Cardiac muscle cell (in vitro differentiated cells and primary cell): Measurements from ENCODE around the gene TMSB15C. TPM values are rescaled to one million over a fixed set of nuclear protein-coding genes. Genes with fewer than 3 reads are reported as not detected.

Experiments
- DNase-seq, 2 donors: peaks; one replicate each; pipeline versions ENCODE4 v3.0.0 to v3.0.0-alpha.2; 2010 to 2017; ENCODE audit warnings: low read depth in 1 of 2, low spot score in 1 of 2
- H3K27ac ChIP-seq: fragments of 200-600 bp; sonication (generic); 2 replicates; pipeline ENCODE4 v1.5.1; 2016
- H3K27me3 ChIP-seq: fragments of 200-600 bp; sonication (generic); 2 replicates; pipeline ENCODE4 v1.6.0; 2016; ENCODE audit warnings: control low read depth
- H3K36me3 ChIP-seq: fragments of 200-600 bp; sonication (generic); 2 replicates; pipeline ENCODE4 v1.5.1; 2016; ENCODE audit warnings: control low read depth
- H3K4me1 ChIP-seq: fragments of 200-600 bp; sonication (generic); 2 replicates; pipeline ENCODE4 v1.8.1; 2017; ENCODE audit warnings: low read depth, mild to moderate bottlenecking, mixed run types
- H3K4me3 ChIP-seq: fragments of 200-600 bp; sonication (generic); 2 replicates; pipeline ENCODE4 v1.5.1; 2016; ENCODE audit warnings: mild to moderate bottlenecking
- H3K9me3 ChIP-seq: fragments of 200-600 bp; sonication (generic); 2 replicates; pipeline ENCODE4 v1.5.1; 2017; ENCODE audit warnings: low read depth, mild to moderate bottlenecking, control low read depth
- polyA plus RNA-seq: library from polyadenylated mRNA; unstranded; fragments of >200 nt; fragmentation: Nextera tagmentation; extraction: Ambion mirVana; gene quantifications from 2 replicates; pipeline ENCODE4 v1.2.1, GENCODE V29; 2016
- total RNA-seq: library from RNA; depleted of rRNA; stranded (reverse); fragments of >200 nt; gene quantifications from 2 replicates; pipeline ENCODE4 v1.2.3, GENCODE V29; 2016
- TF ChIP-seq, protein P1 (sequence below): IDR thresholded peaks from 2 replicates; pipeline ENCODE4 v1.5.1; 2012; ENCODE audit warnings: low read depth, mild to moderate bottlenecking, low read length

The TMSB15C gene
- total and polyA plus RNA-seq, 2 experiments from 2014 or later: 3.8 to 9.2 TPM

DNA sequence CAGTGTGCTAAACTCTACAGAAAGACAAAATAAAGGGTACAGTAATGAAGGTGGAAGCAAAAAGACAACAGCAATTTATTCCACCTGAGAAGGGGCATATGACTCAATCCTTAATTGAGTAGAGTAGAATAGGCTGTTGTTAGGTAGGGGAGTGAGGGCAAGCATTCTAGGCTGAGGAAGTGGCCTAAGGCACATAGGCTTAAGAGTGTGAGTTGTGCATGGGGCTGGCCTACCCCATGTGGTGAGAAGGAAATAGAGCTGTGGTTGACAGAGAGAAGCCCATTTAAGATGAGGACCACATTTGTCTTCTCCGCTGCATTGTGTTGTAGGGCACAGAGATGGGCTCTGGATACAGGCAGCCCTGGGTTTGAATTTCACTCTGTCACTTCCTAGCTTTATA, 32.9 kb upstream of the TMSB15C start:
- H3K36me3 ChIP-seq: no peaks in the 10 kb centered on the region
- no peak overlapping the region for H3K27ac ChIP-seq
- H3K4me3 ChIP-seq: no peak overlapping the region
- TF ChIP-seq, protein P1, sequence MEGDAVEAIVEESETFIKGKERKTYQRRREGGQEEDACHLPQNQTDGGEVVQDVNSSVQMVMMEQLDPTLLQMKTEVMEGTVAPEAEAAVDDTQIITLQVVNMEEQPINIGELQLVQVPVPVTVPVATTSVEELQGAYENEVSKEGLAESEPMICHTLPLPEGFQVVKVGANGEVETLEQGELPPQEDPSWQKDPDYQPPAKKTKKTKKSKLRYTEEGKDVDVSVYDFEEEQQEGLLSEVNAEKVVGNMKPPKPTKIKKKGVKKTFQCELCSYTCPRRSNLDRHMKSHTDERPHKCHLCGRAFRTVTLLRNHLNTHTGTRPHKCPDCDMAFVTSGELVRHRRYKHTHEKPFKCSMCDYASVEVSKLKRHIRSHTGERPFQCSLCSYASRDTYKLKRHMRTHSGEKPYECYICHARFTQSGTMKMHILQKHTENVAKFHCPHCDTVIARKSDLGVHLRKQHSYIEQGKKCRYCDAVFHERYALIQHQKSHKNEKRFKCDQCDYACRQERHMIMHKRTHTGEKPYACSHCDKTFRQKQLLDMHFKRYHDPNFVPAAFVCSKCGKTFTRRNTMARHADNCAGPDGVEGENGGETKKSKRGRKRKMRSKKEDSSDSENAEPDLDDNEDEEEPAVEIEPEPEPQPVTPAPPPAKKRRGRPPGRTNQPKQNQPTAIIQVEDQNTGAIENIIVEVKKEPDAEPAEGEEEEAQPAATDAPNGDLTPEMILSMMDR: no peak
- DNase-seq: no peak
- no peaks in the 10 kb centered on the region for H3K27me3 ChIP-seq
- H3K9me3 ChIP-seq: no peaks in the 10 kb centered on the region
- no peaks in the 10 kb centered on the region for H3K4me1 ChIP-seq

DNA sequence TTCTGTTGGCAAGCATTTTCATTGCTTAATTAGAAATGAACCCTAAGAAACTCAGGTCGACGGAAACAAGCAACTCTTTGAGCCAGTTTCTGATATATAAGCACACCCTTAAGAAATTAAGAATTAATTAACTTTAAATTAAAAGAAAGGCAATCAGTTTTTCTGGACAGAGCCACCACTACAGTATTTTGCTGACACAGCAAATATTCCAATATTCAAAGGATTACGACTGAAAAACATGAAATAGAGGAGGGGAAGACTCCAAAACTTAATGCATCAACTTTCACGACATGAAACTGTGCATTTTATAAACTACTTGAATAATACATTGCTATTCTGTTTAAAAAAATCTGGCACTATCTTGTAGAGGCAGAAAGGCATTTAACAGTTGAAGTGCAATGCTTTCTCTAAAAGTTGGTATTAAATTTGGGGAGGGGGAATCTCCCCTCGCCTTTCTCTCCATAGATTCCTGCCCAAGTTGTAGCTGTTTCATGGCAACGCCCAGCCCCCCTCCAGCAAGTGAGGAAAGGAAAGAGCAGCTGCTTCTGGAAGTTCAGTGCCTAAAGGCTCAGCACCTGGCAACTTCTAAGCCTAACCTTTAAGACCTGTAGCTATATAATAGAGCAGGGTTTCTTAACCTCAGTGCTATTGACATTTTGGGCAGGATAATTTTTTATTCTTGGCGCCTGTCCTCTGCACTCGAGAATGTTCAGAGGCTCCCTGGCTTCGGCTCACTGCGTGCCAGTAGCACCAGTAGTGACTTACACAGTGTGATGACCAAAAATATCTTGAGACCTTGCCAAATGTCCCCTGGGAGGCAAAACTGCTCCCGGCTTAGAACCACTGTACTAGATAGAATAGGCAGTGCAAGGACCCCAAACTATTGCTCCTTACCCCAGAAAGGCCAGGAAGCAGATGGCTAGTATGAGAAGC, 29.6 kb upstream of the TMSB15C start:
- no peak for DNase-seq
- Histone ChIP-seq H3K4me3 (no peak overlapping the region), H3K27ac (no peak overlapping the region), H3K27me3 (no peaks in the 10 kb centered on the region), H3K4me1 (no peaks in the 10 kb centered on the region), H3K36me3 (no peaks in the 10 kb centered on the region), H3K9me3 (no peaks in the 10 kb centered on the region)
- TF ChIP-seq, protein P1: no peak

DNA sequence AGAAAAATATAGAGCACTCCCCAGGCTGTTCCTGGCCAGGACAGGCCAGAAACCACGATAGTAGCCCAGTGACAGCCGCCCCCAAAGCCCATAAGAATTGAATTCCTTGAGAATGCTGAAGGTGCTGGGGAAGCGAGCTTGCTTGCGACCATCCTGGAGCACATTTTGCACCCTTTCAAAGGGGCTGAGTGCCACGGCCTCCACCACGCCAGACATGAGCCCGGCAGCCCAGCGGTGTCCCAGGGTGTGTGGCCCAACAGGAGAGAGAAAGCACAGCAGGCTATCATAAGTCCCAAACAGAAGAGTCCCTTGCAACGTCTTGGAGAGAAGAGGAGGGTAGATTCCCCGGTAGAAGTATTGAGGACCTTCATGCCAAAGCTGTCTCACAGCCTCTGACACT, 28.6 kb upstream of the TMSB15C start:
- Histone ChIP-seq H3K9me3 (no peaks in the 10 kb centered on the region), H3K4me1 (no peaks in the 10 kb centered on the region), H3K4me3 (no peak overlapping the region), H3K27me3 (no peaks in the 10 kb centered on the region), H3K27ac (no peak overlapping the region), H3K36me3 (no peaks in the 10 kb centered on the region)
- no peak for DNase-seq
- TF ChIP-seq, protein P1: no peak

GRCh38 chrX:104098919-104099318, 22.9 kb upstream of the TMSB15C start:
- no peaks in the 10 kb centered on the region for H3K9me3 ChIP-seq
- TF ChIP-seq, protein P1: no peak
- H3K27me3 ChIP-seq: peaks cover 2% of the 10 kb centered on the region
- no peaks in the 10 kb centered on the region for H3K4me1 ChIP-seq
- no peak for DNase-seq
- H3K4me3 ChIP-seq: no peak overlapping the region
- no peaks in the 10 kb centered on the region for H3K36me3 ChIP-seq
- H3K27ac ChIP-seq: no peak overlapping the region

GRCh38 chrX:104098151-104098808, 22.2 kb upstream of the TMSB15C start:
- DNase-seq: peak; percentile 79 to 83
- H3K9me3 ChIP-seq: no peaks in the 10 kb centered on the region
- H3K27ac ChIP-seq: no peak overlapping the region
- no peaks in the 10 kb centered on the region for H3K4me1 ChIP-seq
- no peaks in the 10 kb centered on the region for H3K36me3 ChIP-seq
- H3K27me3 ChIP-seq: peaks cover 7% of the 10 kb centered on the region
- H3K4me3 ChIP-seq: no peak overlapping the region
- TF ChIP-seq, protein P1: peak; percentile 49
